SW 1271 (cell line): ENCODE data around the gene TUBB2A.

Experiments used
- DNase-seq, 2 experiments: peaks; one replicate each; lab custom pipeline; 2025; lab: John Stamatoyannopoulos, UW

The TUBB2A gene

DNA sequence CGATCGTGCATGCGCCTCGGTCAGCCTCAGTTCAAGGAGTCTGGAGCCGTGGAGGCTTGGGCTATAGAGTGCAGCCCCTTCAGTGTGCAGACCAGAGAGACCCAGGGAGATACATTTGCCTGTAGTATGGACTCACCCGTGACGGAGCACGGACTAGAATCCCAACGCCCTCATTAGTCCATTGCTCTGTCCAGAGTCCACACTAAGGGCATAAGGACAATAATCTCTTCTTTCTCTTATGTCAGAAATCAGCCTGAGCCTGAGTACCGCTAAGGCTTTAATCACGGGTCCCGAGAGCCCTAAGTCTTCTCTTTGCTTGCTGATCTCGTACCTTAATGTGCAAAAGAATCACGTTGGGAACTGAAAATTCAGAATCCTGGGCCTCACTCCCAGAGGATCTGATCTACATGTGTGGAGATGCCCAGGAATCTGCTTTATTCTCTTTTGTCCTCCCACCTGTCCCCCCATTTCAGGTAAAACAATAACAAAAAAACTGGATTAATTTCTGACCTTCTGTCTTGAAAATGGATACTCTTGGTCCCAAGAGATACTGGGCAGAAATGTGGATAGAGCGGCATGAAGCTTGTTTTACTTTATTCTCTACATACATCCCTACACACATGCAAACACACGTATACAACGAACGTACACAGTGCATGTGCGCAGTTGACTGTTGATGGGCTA lies 38.2 kb downstream of the TUBB2A start:
- DNase-seq, result peak in 1 of 2 experiments; percentile 52

DNA sequence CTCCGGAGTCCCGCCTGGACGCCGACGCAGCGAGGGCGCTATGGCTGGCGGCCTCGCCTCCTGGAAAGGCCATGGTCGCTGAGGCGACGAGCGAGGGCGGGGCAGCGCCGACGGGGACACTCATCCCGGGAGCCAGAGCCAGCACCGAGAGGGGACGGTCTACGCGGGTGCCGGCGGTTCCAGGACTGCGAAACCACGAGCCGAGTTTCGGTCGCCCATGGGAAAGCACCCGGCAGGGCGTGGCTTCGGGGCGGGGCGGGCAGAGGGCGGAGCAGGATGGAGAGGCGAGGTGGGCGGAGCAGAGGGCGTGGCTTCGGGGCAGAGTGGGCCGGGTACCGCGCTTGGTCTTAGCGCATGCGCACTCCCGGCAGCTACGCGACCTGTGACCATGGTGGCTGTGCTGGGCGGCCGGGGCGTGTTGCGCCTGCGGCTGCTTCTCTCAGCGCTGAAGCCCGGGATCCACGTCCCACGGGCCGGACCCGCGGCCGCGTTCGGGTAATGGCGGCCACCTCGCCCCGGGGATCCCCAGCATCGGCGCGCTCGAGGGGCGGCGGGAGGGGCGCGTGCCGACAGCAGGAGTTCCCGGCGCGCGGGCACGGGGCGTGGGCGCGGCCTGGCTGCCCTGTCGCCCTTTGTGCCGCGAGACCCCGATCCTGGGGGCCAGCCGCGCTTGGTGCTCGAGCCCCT lies 38.8 kb downstream of the TUBB2A start, which contains the start of gene BPHL:
Gene BPHL, plus strand, starts transcription at position 359 of the 687 bp plus-strand sequence. Its CDS starts 30 bp downstream, at position 389.
- DNase-seq, result peak; percentile 81 to 95

DNA sequence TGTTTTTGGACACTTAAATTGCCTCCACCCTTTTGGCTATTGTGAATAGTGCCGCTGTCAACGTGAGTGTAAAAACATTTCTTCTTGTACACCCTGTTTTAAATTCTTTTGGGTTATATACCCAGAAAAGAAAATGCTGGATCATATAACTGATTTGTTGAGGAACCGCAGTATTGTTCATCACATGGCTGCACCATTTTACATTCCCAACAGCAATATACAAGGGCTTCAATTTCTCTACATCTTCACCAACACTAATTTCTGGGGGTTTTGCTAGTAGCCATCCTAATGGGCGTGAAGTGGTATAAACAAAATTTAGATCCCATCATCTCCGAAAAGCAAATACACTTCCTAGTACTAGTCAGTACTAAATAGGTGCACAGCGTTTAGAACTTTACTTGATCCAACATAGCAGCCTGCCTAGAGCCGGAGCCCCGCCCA lies 39.4 kb downstream of the TUBB2A start:
- DNase-seq, result no peak

DNA sequence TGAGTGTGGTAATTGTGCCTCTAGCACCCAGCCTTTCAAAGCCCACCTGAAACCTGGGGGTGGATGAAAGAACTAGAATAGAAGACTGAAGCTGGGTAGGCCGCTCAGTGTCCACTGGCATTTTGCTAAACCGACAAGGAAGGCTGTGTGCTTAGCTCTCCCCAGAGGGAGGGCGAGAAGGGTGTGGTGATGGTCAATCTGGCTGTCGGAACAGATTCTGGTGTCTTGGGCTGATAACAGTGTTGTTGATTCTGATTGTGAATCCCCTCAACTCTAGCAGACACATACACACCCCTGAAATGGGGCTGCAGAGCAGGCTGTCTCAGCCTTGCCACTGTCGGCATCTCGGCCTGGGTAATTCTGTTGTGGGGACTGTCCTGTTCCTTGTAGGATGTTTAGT lies 43.0 kb downstream of the TUBB2A start:
- no peak for DNase-seq

DNA sequence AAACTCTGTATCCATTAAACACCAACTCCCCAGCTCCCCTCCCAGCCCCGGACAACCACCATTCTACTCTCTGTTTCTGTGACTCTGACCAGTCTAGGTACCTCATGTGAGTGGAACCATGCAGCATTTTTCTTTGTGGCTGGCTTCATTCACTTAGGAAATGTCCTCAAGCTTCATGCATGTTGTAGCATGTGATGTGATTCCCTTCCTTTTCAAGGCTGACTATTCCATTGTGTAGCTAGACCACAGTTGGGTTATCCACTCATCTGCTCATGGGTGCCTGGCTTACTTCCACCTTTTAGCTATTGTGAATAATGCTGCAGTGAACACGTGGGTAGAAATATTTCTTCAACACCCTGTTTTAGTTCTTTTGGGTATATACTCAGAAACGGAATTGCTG lies 47.6 kb downstream of the TUBB2A start:
- no peak for DNase-seq

DNA sequence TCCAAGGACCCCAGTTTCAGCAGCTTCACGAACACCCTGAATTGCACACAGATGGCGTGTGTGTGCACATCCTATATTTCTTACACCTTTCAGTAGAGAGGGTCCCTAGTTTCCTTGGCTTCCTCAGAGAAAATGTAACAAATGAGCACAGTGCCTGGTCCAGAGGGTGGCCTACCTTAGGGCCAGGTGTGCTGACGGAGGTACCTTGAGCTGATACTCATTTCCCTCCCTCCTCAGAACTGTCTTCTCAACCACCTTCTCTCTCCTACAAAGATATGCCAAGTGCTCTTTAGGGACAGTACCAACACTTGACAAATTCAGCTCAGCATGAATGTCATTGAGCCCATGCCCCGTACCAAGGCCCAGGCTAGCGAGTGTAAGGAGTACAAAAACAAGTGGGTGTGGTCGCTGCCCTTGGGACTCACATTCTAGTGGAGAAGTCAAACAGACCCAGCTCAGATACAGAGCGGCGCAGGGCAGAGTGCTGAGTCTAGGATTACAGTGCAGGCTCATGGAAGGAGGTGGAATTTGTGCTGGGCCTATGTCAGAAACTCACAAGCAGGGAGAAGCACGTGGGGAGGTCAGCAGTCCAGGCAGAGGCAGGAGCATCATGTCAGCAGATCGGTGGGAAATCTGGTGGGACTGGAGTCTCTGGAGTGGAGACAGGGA lies 48.5 kb downstream of the TUBB2A start:
- DNase-seq, result no peak
